ENCODE data around the gene WDFY4. TPM values are rescaled to one million over a fixed set of nuclear protein-coding genes. Genes with fewer than 3 reads are reported as not detected.

The WDFY4 gene
- total RNA-seq, 1 experiment from 2014 or later = 144 TPM

DNA sequence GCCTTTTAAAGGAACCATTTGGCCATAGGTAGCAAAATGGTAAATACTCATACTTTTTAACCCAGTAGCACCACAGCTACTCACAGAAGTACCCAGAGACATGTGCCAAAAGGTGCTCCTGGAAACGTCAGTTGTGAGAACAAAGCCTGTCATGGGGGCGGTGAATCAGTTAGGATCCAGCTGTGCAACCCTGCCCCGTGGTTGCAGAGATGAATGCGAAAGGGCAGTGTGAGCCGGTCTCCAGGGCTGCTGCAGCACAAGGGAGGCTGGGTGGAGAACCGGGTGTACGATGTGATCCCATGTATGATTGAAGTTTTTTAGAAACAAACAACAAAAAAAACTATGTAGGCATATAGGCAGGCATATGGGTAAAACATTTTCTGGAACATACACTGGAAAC, 256.3 kb downstream of the WDFY4 start:
- H3K9ac ChIP-seq (ENCODE audit: low read length) = no peak overlapping the region
- no peaks in the 10 kb centered on the region for H3K27me3 ChIP-seq (ENCODE audit: low read length)
- H4K20me1 ChIP-seq (ENCODE audit: insufficient read depth, low read depth, low read length) = no peaks in the 10 kb centered on the region
- H3K36me3 ChIP-seq (ENCODE audit: insufficient read depth, low read length) = peaks cover 10% of the 10 kb centered on the region; the same call in 1 of the 2 replicates
- H3K9me2 ChIP-seq (replicated peaks; ENCODE audit: insufficient read depth, low read length) = no peaks in the 10 kb centered on the region
- H3K27ac ChIP-seq (ENCODE audit: low read length) = no peak overlapping the region
- H2AFZ ChIP-seq (ENCODE audit: low read length) = no peak overlapping the region
- no peak for DNase-seq
- H3K4me3 ChIP-seq (ENCODE audit: low read length) = no peak overlapping the region
- H3K79me2 ChIP-seq (ENCODE audit: low read length) = no peaks in the 10 kb centered on the region
- H3K9me3 ChIP-seq (ENCODE audit: low read length) = no peaks in the 10 kb centered on the region
- no peak overlapping the region for H3K4me2 ChIP-seq (ENCODE audit: low read depth, low read length, poor library complexity, severe bottlenecking)
- no peaks in the 10 kb centered on the region for H3K4me1 ChIP-seq (ENCODE audit: low read length)

DNA sequence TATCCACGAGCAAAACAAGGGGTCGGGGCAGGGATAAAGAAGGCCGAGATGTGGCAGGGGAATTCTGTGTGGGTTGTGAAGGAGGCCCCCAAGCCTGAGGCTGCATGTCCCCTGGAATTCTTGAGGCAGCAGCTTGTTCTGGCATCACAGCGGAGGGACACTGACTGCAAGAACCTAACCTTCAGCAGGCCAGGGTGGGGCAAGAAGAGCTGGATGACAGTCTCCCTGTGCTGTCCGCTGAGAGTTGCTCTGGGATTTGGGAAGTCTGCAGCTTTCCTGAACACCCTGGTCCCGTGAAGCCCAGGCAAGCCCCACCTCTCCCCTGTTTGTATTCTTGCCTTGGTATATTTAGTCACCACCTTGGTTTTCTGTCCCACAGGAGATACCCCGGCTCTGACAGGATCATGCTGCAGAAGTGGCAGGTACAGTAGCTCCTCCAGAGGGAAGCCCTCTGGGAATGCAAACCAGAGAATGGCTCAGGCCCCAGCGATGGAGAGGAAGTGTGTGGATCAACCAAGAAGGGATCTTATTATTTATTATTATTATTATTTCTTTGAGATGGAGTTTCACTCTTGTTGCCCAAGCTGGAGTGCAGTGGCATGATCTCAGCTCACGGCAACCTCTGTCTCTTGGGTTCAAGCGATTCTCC, 256.9 kb downstream of the WDFY4 start:
- H3K4me2 ChIP-seq (ENCODE audit: low read depth, low read length, poor library complexity, severe bottlenecking) = no peak overlapping the region
- no peaks in the 10 kb centered on the region for H3K9me2 ChIP-seq (replicated peaks; ENCODE audit: insufficient read depth, low read length)
- no peak overlapping the region for H2AFZ ChIP-seq (ENCODE audit: low read length)
- H3K79me2 ChIP-seq (ENCODE audit: low read length) = no peaks in the 10 kb centered on the region
- DNase-seq = no peak
- no peak overlapping the region for H3K9ac ChIP-seq (ENCODE audit: low read length)
- no peaks in the 10 kb centered on the region for H4K20me1 ChIP-seq (ENCODE audit: insufficient read depth, low read depth, low read length)
- H3K27ac ChIP-seq (ENCODE audit: low read length) = no peak overlapping the region
- H3K36me3 ChIP-seq (ENCODE audit: insufficient read depth, low read length) = peaks cover 12% of the 10 kb centered on the region; the same call in 1 of the 2 replicates
- no peaks in the 10 kb centered on the region for H3K4me1 ChIP-seq (ENCODE audit: low read length)
- no peaks in the 10 kb centered on the region for H3K9me3 ChIP-seq (ENCODE audit: low read length)
- H3K4me3 ChIP-seq (ENCODE audit: low read length) = no peak overlapping the region
- H3K27me3 ChIP-seq (ENCODE audit: low read length) = no peaks in the 10 kb centered on the region

DNA sequence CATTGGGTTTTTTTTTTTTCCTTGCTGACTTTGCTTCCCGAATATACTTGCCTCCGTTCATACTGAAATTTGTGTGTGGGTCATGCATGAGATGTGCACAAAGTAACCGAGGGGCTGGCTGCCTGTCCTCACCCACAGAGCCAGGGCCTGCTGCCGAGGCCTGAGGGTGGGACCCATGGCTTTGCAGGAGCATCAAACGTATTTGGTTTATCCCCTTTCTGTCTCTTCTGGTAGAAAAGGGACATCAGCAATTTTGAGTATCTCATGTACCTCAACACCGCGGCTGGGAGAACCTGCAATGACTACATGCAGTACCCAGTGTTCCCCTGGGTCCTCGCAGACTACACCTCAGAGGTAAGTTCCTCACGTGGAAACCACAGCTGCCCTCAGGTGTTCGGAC, 258.4 kb downstream of the WDFY4 start:
- Histone ChIP-seq H3K4me2 (ENCODE audit: low read depth, low read length, poor library complexity, severe bottlenecking) (no peak overlapping the region), H3K36me3 (ENCODE audit: insufficient read depth, low read length) (peaks cover 24% of the 10 kb centered on the region; the same call in 1 of the 2 replicates), H4K20me1 (ENCODE audit: insufficient read depth, low read depth, low read length) (no peaks in the 10 kb centered on the region), H3K27me3 (ENCODE audit: low read length) (no peaks in the 10 kb centered on the region), H3K9me3 (ENCODE audit: low read length) (no peaks in the 10 kb centered on the region), H3K4me3 (ENCODE audit: low read length) (no peak overlapping the region), H3K9me2 (replicated peaks; ENCODE audit: insufficient read depth, low read length) (no peaks in the 10 kb centered on the region), H2AFZ (ENCODE audit: low read length) (no peak overlapping the region), H3K4me1 (ENCODE audit: low read length) (no peaks in the 10 kb centered on the region), H3K9ac (ENCODE audit: low read length) (no peak overlapping the region), H3K27ac (ENCODE audit: low read length) (no peak overlapping the region), H3K79me2 (ENCODE audit: low read length) (no peaks in the 10 kb centered on the region)
- no peak for DNase-seq

DNA sequence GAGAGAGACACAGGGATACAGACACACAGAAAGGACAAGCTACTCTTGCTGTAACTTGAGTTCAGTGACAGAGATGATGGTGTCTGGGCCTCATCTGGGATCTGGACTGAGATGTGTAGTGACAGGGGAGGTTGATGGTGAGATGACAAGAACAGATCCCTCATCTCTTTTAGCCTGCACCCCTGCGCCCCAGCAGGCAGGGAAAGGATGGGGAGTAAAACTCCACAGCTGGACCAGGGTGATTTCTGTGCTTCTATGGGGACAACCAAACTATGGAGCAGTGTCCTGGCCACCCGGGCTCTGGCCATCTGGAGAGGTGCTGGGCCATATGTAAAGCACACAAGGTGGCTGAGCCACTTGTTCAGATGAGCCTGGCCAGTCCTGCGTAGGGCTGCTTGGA, 259.5 kb downstream of the WDFY4 start:
- Histone ChIP-seq H3K9ac (ENCODE audit: low read length) (no peak overlapping the region), H3K9me2 (replicated peaks; ENCODE audit: insufficient read depth, low read length) (no peaks in the 10 kb centered on the region), H2AFZ (ENCODE audit: low read length) (no peak overlapping the region), H3K27ac (ENCODE audit: low read length) (no peak overlapping the region), H3K36me3 (ENCODE audit: insufficient read depth, low read length) (peaks cover 30% of the 10 kb centered on the region; the same call in 1 of the 2 replicates), H3K4me2 (ENCODE audit: low read depth, low read length, poor library complexity, severe bottlenecking) (no peak overlapping the region), H3K9me3 (ENCODE audit: low read length) (no peaks in the 10 kb centered on the region), H3K79me2 (ENCODE audit: low read length) (no peaks in the 10 kb centered on the region), H3K4me3 (ENCODE audit: low read length) (no peak overlapping the region), H3K27me3 (ENCODE audit: low read length) (no peaks in the 10 kb centered on the region), H4K20me1 (ENCODE audit: insufficient read depth, low read depth, low read length) (no peaks in the 10 kb centered on the region), H3K4me1 (ENCODE audit: low read length) (no peaks in the 10 kb centered on the region)
- DNase-seq = no peak

DNA sequence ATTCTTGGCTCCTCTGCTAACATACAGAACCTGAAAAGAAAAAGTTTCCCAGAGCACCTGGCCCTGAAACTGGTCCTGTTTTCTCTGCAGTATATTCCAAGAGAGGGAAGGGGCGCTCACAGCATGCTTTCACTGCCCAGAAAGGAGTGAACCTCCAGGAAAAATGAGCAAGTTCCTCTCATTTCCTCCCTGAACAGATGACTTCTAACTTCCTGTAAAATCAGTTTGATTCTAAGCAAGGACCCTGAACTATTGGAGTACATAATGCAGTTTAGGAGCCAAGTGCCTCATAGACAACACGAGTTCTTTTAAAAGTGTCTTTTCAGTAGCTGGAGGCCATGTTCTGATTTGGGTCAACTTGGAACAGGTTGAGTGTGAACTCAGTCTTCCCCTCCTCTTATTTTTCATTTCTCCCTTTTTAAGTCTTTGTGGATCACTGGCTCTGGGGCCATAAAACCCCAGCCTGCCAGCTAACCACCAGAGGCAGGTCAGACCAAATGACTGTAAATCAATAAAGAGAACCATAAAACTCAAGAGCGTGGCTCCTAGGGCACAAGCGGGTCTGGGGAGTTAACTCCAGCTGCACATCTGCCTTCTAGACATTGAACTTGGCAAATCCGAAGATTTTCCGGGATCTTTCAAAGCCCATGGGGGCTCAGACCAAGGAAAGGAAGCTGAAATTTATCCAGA, 260.9 kb downstream of the WDFY4 start:
- Histone ChIP-seq H4K20me1 (ENCODE audit: insufficient read depth, low read depth, low read length) (no peaks in the 10 kb centered on the region), H3K27ac (ENCODE audit: low read length) (no peak overlapping the region), H3K4me1 (ENCODE audit: low read length) (no peaks in the 10 kb centered on the region), H3K9me3 (ENCODE audit: low read length) (no peaks in the 10 kb centered on the region), H2AFZ (ENCODE audit: low read length) (no peak overlapping the region), H3K4me2 (ENCODE audit: low read depth, low read length, poor library complexity, severe bottlenecking) (no peak overlapping the region), H3K9ac (ENCODE audit: low read length) (no peak overlapping the region), H3K36me3 (ENCODE audit: insufficient read depth, low read length) (peaks cover 30% of the 10 kb centered on the region; the same call in 1 of the 2 replicates), H3K9me2 (replicated peaks; ENCODE audit: insufficient read depth, low read length) (no peaks in the 10 kb centered on the region), H3K4me3 (ENCODE audit: low read length) (no peak overlapping the region), H3K27me3 (ENCODE audit: low read length) (no peaks in the 10 kb centered on the region), H3K79me2 (ENCODE audit: low read length) (no peaks in the 10 kb centered on the region)
- no peak for DNase-seq

DNA sequence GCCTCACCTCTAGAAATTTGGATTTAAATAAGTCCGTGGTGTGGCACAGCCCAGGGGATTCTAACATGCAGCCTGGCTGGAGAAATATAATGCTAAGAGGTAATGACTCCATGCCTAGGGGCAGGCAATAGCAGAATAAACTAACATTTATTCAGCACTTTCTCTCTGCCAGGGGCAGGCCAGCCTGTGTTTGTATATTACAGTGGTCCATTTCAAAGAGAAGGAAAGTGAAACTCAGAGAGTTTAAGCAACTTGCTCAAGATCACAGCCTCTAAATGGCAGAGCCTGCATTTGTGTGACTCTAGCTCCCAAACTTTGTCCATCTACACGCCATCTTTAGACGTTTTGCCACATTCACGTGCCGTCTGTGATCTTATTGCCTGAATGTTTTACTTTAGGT, 261.7 kb downstream of the WDFY4 start:
- Histone ChIP-seq H3K36me3 (ENCODE audit: insufficient read depth, low read length) (peaks cover 30% of the 10 kb centered on the region; the same call in 1 of the 2 replicates), H3K9me3 (ENCODE audit: low read length) (no peaks in the 10 kb centered on the region), H3K27ac (ENCODE audit: low read length) (no peak overlapping the region), H3K9ac (ENCODE audit: low read length) (no peak overlapping the region), H4K20me1 (ENCODE audit: insufficient read depth, low read depth, low read length) (no peaks in the 10 kb centered on the region), H3K79me2 (ENCODE audit: low read length) (no peaks in the 10 kb centered on the region), H3K27me3 (ENCODE audit: low read length) (no peaks in the 10 kb centered on the region), H3K4me3 (ENCODE audit: low read length) (no peak overlapping the region), H3K9me2 (replicated peaks; ENCODE audit: insufficient read depth, low read length) (no peaks in the 10 kb centered on the region), H3K4me2 (ENCODE audit: low read depth, low read length, poor library complexity, severe bottlenecking) (no peak overlapping the region), H2AFZ (ENCODE audit: low read length) (no peak overlapping the region), H3K4me1 (ENCODE audit: low read length) (no peaks in the 10 kb centered on the region)
- DNase-seq = no peak

DNA sequence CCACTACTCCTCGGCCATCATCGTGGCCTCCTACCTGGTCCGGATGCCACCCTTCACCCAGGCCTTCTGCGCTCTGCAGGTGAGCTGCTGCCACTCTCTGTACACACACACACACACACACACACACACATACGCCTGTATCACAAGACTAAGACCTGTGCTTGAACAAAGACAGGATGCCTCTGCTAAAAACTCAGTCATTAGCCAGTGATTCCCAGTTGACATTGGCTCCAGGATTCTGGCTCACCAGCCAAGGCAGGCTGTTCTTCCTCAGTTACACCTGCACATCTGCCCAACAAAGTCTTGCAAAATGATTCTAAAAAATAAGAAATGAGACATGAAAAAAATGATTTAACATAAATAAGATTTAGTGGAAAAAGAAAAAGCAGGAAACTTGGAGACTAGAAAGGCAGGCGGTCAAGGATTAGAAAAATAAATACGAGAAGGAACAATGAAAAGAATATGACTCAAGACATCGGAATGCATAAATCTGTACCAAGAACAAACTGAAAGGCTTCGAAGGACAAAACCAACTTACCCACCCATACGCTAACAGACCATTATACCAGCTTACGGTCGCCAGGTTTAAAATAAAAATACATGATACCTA, 262.3 kb downstream of the WDFY4 start:
- Histone ChIP-seq H3K79me2 (ENCODE audit: low read length) (no peaks in the 10 kb centered on the region), H3K9me2 (replicated peaks; ENCODE audit: insufficient read depth, low read length) (no peaks in the 10 kb centered on the region), H3K27me3 (ENCODE audit: low read length) (no peaks in the 10 kb centered on the region), H4K20me1 (ENCODE audit: insufficient read depth, low read depth, low read length) (no peaks in the 10 kb centered on the region), H3K27ac (ENCODE audit: low read length) (no peak overlapping the region), H3K9ac (ENCODE audit: low read length) (no peak overlapping the region), H3K4me2 (ENCODE audit: low read depth, low read length, poor library complexity, severe bottlenecking) (no peak overlapping the region), H3K4me1 (ENCODE audit: low read length) (no peaks in the 10 kb centered on the region), H2AFZ (ENCODE audit: low read length) (no peak overlapping the region), H3K9me3 (ENCODE audit: low read length) (no peaks in the 10 kb centered on the region), H3K36me3 (ENCODE audit: insufficient read depth, low read length) (peaks cover 30% of the 10 kb centered on the region; the same call in 1 of the 2 replicates), H3K4me3 (ENCODE audit: low read length) (no peak overlapping the region)
- no peak for DNase-seq

DNA sequence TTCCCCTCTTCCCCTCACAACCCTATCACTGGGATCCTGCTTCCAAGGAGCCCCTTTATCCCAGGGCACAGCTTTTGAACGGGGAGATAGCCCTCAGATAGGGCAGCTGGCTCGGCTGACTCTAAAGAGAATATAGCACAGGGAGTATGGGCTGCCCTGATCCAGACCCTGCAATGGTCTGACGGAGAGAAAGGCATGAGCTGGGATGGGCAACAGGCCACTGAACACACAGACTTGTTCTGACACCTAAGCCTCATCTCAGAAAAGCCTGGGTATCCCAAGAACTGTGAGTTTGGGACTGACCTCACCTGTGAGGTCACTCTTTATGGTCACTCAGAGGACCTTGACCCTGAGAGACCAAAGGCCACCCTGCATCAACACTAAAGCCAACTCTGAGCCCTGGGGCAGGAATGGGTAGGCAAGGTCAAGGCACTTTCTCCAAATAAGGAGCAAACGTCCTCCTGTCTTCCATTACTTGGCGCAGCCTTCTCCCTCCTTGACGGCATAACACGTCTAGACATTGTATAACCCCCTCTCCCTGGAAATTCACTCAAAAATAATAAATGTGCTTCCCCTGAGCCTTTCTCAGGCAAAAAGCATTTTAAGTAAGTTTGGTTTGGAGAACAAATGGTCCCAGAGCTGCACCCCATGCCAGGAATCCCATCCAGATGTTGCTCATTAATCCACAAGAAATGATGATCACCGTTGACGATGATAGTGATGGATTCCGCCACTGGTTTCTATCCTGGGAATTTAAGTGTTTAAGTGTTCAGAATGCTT, 263.2 kb downstream of the WDFY4 start:
- Histone ChIP-seq H3K27ac (ENCODE audit: low read length) (no peak overlapping the region), H3K9me3 (ENCODE audit: low read length) (no peaks in the 10 kb centered on the region), H3K4me3 (ENCODE audit: low read length) (no peak overlapping the region), H3K27me3 (ENCODE audit: low read length) (no peaks in the 10 kb centered on the region), H3K4me1 (ENCODE audit: low read length) (no peaks in the 10 kb centered on the region), H3K4me2 (ENCODE audit: low read depth, low read length, poor library complexity, severe bottlenecking) (no peak overlapping the region), H4K20me1 (ENCODE audit: insufficient read depth, low read depth, low read length) (no peaks in the 10 kb centered on the region), H2AFZ (ENCODE audit: low read length) (no peak overlapping the region), H3K9me2 (replicated peaks; ENCODE audit: insufficient read depth, low read length) (no peaks in the 10 kb centered on the region), H3K79me2 (ENCODE audit: low read length) (no peaks in the 10 kb centered on the region), H3K9ac (ENCODE audit: low read length) (no peak overlapping the region), H3K36me3 (ENCODE audit: insufficient read depth, low read length) (peaks cover 30% of the 10 kb centered on the region; the same call in 1 of the 2 replicates)
- no peak for DNase-seq
